Heart right ventricle (tissue), 16 donors: ENCODE data around the gene HDX. TPM values are rescaled to one million over a fixed set of nuclear protein-coding genes. Genes with fewer than 3 reads are reported as not detected.

ENCODE experiments used
- ATAC-seq, 8 donors: fragments of 200-7000 bp; cut with Tn5 transposase; one replicate each; pipeline ENCODE4 v1.9.1; 2020; ENCODE audit warnings: mild to moderate bottlenecking in 8 of 8, moderate library complexity in 8 of 8, moderate number of reproducible peaks in 1 of 8
- DNase-seq, 2 donors: peaks; one replicate each; pipeline ENCODE4 v3.0.0-alpha.2; 2020
- H3K27ac ChIP-seq, 10 donors: fragments of 200-600 bp; sonication (generic) in 2 of 10; one replicate each; pipeline versions ENCODE4 v1.5.0 to v1.8.0; 2020 to 2022; ENCODE audit warnings: mild to moderate bottlenecking in 3 of 10
- H3K27me3 ChIP-seq, 7 donors: fragments of 200-600 bp; one replicate each; pipeline ENCODE4 v1.8.0; 2021 to 2022; ENCODE audit warnings: mild to moderate bottlenecking in 2 of 7
- H3K36me3 ChIP-seq, 9 donors: fragments of 200-600 bp; sonication (generic) in 1 of 9; one replicate each; pipeline versions ENCODE4 v1.5.0 to v1.8.0; 2020 to 2022; ENCODE audit warnings: mild to moderate bottlenecking in 2 of 9
- H3K4me1 ChIP-seq, 9 donors: fragments of 200-600 bp; sonication (generic) in 1 of 9; one replicate each; pipeline versions ENCODE4 v1.5.0 to v1.8.0; 2020 to 2022; ENCODE audit warnings: mild to moderate bottlenecking in 4 of 9
- H3K4me3 ChIP-seq, 10 donors: fragments of 200-600 bp; sonication (generic) in 2 of 10; one replicate each; pipeline versions ENCODE4 v1.5.0 to v1.8.0; 2020 to 2022; ENCODE audit warnings: mild to moderate bottlenecking in 7 of 10, moderate library complexity in 2 of 10
- H3K9me3 ChIP-seq, 11 donors: fragments of 200-600 bp in 10 of 11; sonication (generic) in 2 of 11; one replicate each; pipeline versions ENCODE4 v1.5.0 to v1.8.0; 2013 to 2022; ENCODE audit warnings: mild to moderate bottlenecking in 2 of 11, control low read depth in 1 of 11, moderate library complexity in 1 of 11
- WGBS, 2 donors: extraction: QIAGEN DNeasy Blood & Tissue Kit; methylation state at CpG; one replicate each; pipeline ENCODE4 v1.1.7; 2013; ENCODE audit warnings: inconsistent platforms in 1 of 2; 5-methylcytosine and 5-hydroxymethylcytosine counted together
- intact Hi-C, 10 donors: fragments of 100-400 bp; cut with DNase I; formaldehyde crosslinking; loops; one replicate each; pipeline versions ENCODE4 v1.11.1 to v1.14.2; 2022
- polyA plus RNA-seq, 2 donors: library from polyadenylated mRNA; stranded (reverse); fragments of 200-250 nt; gene quantifications; one replicate each; pipeline ENCODE4 v1.2.3, GENCODE V29; 2013
- total RNA-seq, 10 donors: library from RNA; stranded (reverse); fragmentation: NEBNext Ultra II Directional in 3 of 10; extraction: Animal tissue kit (Norgen Biotek cat#: 25700) in 3 of 10; gene quantifications; one replicate each; pipeline versions ENCODE4 v1.2.1 to v1.2.4, GENCODE V29; 2021 to 2023
- TF ChIP-seq, protein P1 (sequence below), 9 donors: fragments of 200-600 bp; sonication (generic) in 2 of 9; IDR thresholded peaks; one replicate each; pipeline versions ENCODE4 v1.5.0 to v1.8.0; 2021 to 2022; ENCODE audit warnings: antibody characterized with exemption in 9 of 9, mild to moderate bottlenecking in 5 of 9, moderate library complexity in 1 of 9
- donor health status: Arrhythmogenic right ventricular cardiomyopathy.
- donor health status: ischemic (EF 13 %, LVEDD 7.1; RV severe dilation, severe dysfunction).
- donor health status: healthy with polysubstance abuse.
- donor health status: DM: no; HTN: yes; CAD: no.
- donor health status: DM: no; HTN: no; CAD: no.
- donor health status: ischemic (EF 25% LVEDD 6.9; RV normal size, moderate dysfunction).
- donor health status: ischemic (EF 25% LVEDD 5.7; RV mildly dilated, moderate dysfunction).
- donor health status: healthy.
- donor health status: DM: yes; HTN: yes; CAD: no.
- donor health status: Ischemic cardiomyopathy.
- donor health status: ischemic (EF 35%, LVEDD 5.7; RV mildly dilated, moderate dysfunction).
- donor health status: nonischemic (EF 11% LVEDD 7.7; RV severe dilation, severe dysfunction).
- donor health status: DM: yes; HTN: yes; CAD: no.
- donor health status: PGD.
- donor health status: ischemic (EF 29% LVEDD 5.4; RV normal size, mild dysfunction).
- donor health status: nonischemic (EF 23%, LVEDD 6.1; RV moderate dilation, normal function).

The HDX gene
- total and polyA plus RNA-seq, 12 donors, result 0.29 to 2.5 (median 1.3) TPM

DNA sequence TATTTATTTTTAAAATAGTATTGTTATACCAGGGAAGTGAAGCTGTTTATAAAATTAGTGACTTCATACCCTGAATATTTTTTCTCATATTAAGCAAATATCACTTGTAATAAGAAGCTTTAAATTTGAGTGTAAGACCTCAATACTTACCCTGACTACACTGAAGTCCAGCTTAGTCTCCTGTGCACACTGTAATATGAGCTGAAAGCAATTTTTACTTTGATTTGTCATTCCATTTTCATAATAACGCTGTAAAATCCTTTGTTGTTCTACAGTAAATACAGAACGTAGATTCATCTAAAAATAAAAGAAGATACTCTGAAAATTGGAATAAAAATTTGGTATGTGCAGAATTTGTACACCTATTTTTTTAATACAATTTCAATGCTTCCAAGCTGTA lies 27.2 kb downstream of the HDX start:
- H3K4me1 ChIP-seq, result no peaks in the 10 kb centered on the region
- H3K36me3 ChIP-seq, result no peaks in the 10 kb centered on the region
- H3K4me3 ChIP-seq, result no peak overlapping the region
- DNase-seq (no peak), ATAC-seq (no peak)
- no peaks in the 10 kb centered on the region for H3K27me3 ChIP-seq
- peaks cover 0 to 3% (median 0%) of the 10 kb centered on the region in 11 donors for H3K9me3 ChIP-seq
- intact Hi-C loops, result no loop called here
- TF ChIP-seq, protein P1, sequence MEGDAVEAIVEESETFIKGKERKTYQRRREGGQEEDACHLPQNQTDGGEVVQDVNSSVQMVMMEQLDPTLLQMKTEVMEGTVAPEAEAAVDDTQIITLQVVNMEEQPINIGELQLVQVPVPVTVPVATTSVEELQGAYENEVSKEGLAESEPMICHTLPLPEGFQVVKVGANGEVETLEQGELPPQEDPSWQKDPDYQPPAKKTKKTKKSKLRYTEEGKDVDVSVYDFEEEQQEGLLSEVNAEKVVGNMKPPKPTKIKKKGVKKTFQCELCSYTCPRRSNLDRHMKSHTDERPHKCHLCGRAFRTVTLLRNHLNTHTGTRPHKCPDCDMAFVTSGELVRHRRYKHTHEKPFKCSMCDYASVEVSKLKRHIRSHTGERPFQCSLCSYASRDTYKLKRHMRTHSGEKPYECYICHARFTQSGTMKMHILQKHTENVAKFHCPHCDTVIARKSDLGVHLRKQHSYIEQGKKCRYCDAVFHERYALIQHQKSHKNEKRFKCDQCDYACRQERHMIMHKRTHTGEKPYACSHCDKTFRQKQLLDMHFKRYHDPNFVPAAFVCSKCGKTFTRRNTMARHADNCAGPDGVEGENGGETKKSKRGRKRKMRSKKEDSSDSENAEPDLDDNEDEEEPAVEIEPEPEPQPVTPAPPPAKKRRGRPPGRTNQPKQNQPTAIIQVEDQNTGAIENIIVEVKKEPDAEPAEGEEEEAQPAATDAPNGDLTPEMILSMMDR (IDR thresholded peaks at IDR 0.05), result no peak
- WGBS, 2 donors, result 78 to 91% methylated on average over 2 of the region's 2 CpGs
- no peak overlapping the region for H3K27ac ChIP-seq

- DNase-seq, result no peak
- no peak for ATAC-seq
- no peak overlapping the region for H3K4me3 ChIP-seq
- no peaks in the 10 kb centered on the region for H3K4me1 ChIP-seq
- intact Hi-C loops, result no loop called here
- TF ChIP-seq, protein P1 (IDR thresholded peaks at IDR 0.05), result no peak
- no peaks in the 10 kb centered on the region for H3K27me3 ChIP-seq
- peaks cover 0 to 13% (median 0%) of the 10 kb centered on the region in 9 donors for H3K36me3 ChIP-seq
- no peak overlapping the region for H3K27ac ChIP-seq
- 52 to 53% methylated on average over 3 of the region's 3 CpGs for WGBS, 2 donors
- H3K9me3 ChIP-seq, result peaks cover 0 to 8% (median 0%) of the 10 kb centered on the region in 11 donors
Measured at GRCh38 chrX:84469226-84469625, 33.0 kb downstream of the HDX start.

DNA sequence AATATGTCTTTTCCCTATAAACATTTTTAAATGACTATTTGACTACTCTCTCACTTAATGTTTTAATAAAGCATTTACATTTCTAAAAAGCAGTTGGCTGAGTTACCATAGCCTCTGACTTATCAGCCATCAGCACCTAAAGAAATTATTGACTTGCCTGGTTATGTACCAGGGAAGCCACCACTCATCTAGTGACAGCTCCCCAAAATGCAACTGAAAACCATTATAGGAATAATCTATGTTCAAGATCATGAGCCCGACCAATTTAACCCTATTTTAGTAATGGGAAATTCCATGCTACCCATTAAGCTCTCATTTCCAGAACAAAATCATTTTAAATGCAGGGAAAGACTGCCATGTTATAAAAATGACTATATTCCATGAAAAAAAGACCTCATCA lies 34.4 kb downstream of the HDX start:
- Histone ChIP-seq H3K4me3 (no peak overlapping the region), H3K27ac (no peak overlapping the region), H3K36me3 (peaks cover 0 to 13% (median 0%) of the 10 kb centered on the region in 9 donors), H3K9me3 (peaks cover 0 to 8% (median 0%) of the 10 kb centered on the region in 11 donors), H3K4me1 (no peaks in the 10 kb centered on the region), H3K27me3 (no peaks in the 10 kb centered on the region)
- TF ChIP-seq, protein P1 (IDR thresholded peaks at IDR 0.05), result no peak
- DNase-seq (no peak), ATAC-seq (no peak)
- 93 to 100% methylated on average over 1 of the region's 1 CpG for WGBS, 2 donors
- intact Hi-C loops, result no loop called here

DNA sequence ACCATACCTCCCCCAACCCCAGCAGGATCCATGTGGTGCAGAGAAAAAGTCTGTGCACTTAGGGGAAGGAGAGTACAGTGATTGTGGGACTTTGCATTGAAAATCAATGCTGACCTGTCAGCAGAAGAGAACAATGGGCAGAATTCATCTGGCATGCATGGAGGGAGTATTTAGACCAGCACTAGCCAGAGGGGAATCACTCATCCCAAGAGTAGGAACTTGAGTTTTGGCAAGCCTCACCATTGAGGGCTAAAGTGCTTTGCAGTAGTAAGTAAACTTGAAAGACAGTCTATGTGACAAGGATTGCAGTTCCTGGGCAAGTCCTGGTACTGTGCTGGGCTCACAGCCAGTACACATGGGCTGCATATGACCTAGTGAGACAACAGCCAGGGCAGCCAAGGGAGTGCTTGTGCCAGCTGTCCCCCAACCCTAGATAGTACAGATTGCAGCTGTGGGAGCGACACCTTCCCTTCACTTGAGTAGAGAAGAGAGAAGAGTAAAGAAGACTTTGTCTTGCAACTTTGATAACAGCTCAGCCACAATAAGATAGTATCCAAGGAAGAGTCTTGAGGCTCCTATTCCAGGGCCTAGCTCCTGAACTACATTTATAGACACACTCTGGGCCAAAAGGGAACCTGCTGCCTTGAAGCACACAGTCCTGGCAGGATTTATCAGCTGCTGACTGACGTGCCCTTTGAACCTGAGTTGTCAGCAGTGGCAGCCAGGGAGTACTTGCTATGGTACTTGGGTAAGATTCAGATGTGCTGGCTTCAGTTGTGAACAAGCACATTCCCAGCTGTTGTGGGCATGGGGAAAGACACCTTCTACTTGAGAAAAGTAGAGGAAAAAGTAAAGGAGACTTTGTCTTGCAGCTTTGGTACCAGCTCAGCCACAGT lies 48.7 kb downstream of the HDX start:
- H3K27ac ChIP-seq, result no peak overlapping the region
- DNase-seq (peak in 1 of 2 donors; percentile 3), ATAC-seq (no peak)
- peaks cover 0 to 4% (median 0%) of the 10 kb centered on the region in 7 donors for H3K27me3 ChIP-seq
- intact Hi-C loops, result no loop called here
- H3K4me1 ChIP-seq, result no peaks in the 10 kb centered on the region
- 64 to 77% methylated on average over 2 of the region's 2 CpGs for WGBS, 2 donors
- H3K9me3 ChIP-seq, result peaks cover 0 to 32% (median 4%) of the 10 kb centered on the region in 11 donors
- H3K4me3 ChIP-seq, result no peak overlapping the region
- H3K36me3 ChIP-seq, result no peaks in the 10 kb centered on the region
- TF ChIP-seq, protein P1 (IDR thresholded peaks at IDR 0.05), result no peak
